HUES48 (cell line): ENCODE results near the gene ERN1.

Source experiments
- H3K27ac ChIP-seq: one replicate; pipeline ENCODE4 v1.7.0; 2013; ENCODE audit warnings: low read depth, low read length, inconsistent platforms
- H3K27me3 ChIP-seq: 2 replicates; pipeline ENCODE4 v1.6.1; 2013; ENCODE audit warnings: mild to moderate bottlenecking, low read length; ENCODE audit not compliant: control insufficient read depth, insufficient read depth
- H3K36me3 ChIP-seq: 2 replicates; pipeline ENCODE4 v1.6.1; 2013; ENCODE audit warnings: low read length; ENCODE audit not compliant: control insufficient read depth, insufficient read depth
- H3K4me1 ChIP-seq: 2 replicates; pipeline ENCODE4 v1.6.1; 2013; ENCODE audit warnings: mild to moderate bottlenecking, low read length; ENCODE audit not compliant: control insufficient read depth, insufficient read depth
- H3K4me3 ChIP-seq: 2 replicates; pipeline ENCODE4 v1.5.1; 2013; ENCODE audit warnings: mild to moderate bottlenecking, low read depth, low read length
- H3K9ac ChIP-seq: 2 replicates; pipeline ENCODE4 v1.6.1; 2013; ENCODE audit warnings: mild to moderate bottlenecking, low read depth, low read length, moderate library complexity
- H3K9me3 ChIP-seq: 2 replicates; pipeline ENCODE4 v1.6.1; 2013; ENCODE audit warnings: low read length; ENCODE audit not compliant: control insufficient read depth, insufficient read depth

The ERN1 gene

GRCh38 chr17:64038331-64039105 lies 91.4 kb downstream of the ERN1 start:
- Histone ChIP-seq H3K36me3 (no peaks in the 10 kb centered on the region), H3K4me1 (no peaks in the 10 kb centered on the region), H3K9me3 (no peaks in the 10 kb centered on the region), H3K27ac (no peak overlapping the region), H3K9ac (no peak overlapping the region), H3K4me3 (no peak overlapping the region), H3K27me3 (no peaks in the 10 kb centered on the region)

- no peak overlapping the region for H3K9ac ChIP-seq
- no peaks in the 10 kb centered on the region for H3K9me3 ChIP-seq
- H3K27ac ChIP-seq = no peak overlapping the region
- no peaks in the 10 kb centered on the region for H3K27me3 ChIP-seq
- H3K36me3 ChIP-seq = no peaks in the 10 kb centered on the region
- H3K4me1 ChIP-seq = no peaks in the 10 kb centered on the region
- H3K4me3 ChIP-seq = no peak overlapping the region
Measured at GRCh38 chr17:64037802-64038201, 92.1 kb downstream of the ERN1 start.

DNA sequence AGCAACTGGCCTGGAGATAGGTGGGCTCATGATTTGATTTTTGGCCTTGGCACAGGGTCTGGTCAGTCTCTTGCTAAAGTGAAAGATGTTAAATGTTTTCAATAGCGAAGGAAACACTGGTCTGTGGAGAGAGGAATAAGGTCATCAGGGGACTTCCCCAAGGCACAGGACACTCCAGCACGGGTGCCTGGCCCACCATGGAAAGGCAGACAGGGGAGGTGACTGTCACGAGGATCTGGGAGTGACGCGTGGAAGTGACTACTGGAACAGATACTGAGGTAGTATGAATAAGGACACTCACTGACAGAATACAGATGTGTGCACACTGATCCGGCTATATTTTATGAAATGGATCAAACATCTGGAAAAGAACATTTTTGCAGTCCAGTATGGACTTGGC lies 92.8 kb downstream of the ERN1 start:
- no peaks in the 10 kb centered on the region for H3K27me3 ChIP-seq
- no peaks in the 10 kb centered on the region for H3K4me1 ChIP-seq
- no peak overlapping the region for H3K4me3 ChIP-seq
- H3K9ac ChIP-seq = no peak overlapping the region
- H3K27ac ChIP-seq = no peak overlapping the region
- no peaks in the 10 kb centered on the region for H3K36me3 ChIP-seq
- no peaks in the 10 kb centered on the region for H3K9me3 ChIP-seq

DNA sequence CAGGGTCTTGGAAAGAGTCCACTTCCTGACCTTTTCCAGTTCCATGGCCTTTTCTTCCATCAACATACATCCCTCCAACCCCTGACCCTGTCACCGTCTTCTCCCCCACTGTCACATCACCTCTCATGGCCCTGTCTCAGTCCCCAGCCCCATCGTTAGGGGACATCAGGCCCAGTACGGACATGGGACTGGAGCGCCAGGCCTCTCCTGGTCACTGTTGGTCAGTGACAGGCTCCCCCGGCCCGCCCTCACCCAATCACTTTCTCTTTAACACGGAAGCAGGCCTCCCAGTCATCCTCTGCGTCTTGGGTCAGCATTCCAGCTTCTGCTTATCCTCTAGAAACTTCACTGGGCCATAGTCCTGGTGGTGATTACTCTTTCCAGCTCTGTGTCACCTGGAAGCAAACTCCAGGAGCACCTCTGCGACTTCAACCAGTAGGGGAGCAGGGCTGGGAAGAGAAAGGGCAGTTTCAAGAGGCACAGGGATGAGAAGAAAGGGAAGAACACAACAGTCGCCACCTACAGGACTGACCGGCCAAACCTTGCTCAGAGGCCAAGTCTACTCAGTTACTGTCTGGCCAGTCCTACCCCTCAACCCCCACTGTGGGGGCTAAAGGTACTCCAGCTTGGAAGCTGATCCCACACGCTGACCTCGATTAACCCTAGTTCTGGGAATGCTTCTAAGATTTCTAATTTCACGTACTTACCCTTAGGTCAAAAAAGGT lies 93.6 kb downstream of the ERN1 start:
- Histone ChIP-seq H3K9me3 (no peaks in the 10 kb centered on the region), H3K27ac (no peak overlapping the region), H3K36me3 (no peaks in the 10 kb centered on the region), H3K9ac (no peak overlapping the region), H3K4me1 (no peaks in the 10 kb centered on the region), H3K4me3 (no peak overlapping the region), H3K27me3 (no peaks in the 10 kb centered on the region)

DNA sequence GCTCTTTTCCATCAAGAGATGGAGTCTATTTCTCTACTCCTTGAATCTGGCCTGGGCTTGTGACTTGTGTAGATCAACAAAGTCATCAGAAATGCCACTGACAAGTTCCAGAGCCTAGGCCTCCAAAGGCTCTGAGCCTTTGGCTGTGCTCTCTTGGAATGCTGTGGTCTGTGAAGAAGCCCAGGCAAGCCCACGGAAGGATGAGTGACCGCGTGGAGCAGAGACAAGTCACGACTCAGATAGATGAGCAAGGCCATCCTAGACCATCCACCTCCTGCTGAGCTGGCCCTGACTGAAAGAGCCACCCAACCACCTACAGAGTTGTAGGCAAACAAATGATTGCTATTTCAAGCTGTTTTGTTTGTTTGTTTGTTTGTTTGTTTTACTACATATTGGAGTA lies 97.9 kb downstream of the ERN1 start:
- Histone ChIP-seq H3K4me1 (no peaks in the 10 kb centered on the region), H3K9ac (no peak overlapping the region), H3K27me3 (no peaks in the 10 kb centered on the region)

GRCh38 chr17:64028874-64029464 lies 101.0 kb downstream of the ERN1 start:
- H3K27ac ChIP-seq = no peak overlapping the region
- no peaks in the 10 kb centered on the region for H3K4me1 ChIP-seq
- no peak overlapping the region for H3K4me3 ChIP-seq
- H3K27me3 ChIP-seq = no peaks in the 10 kb centered on the region
- H3K9me3 ChIP-seq = no peaks in the 10 kb centered on the region
- H3K9ac ChIP-seq = no peak overlapping the region
- no peaks in the 10 kb centered on the region for H3K36me3 ChIP-seq

More for the DNA sequence above, 97.9 kb downstream of the ERN1 start:
- Histone ChIP-seq H3K27ac (no peak overlapping the region), H3K9me3 (no peaks in the 10 kb centered on the region), H3K36me3 (no peaks in the 10 kb centered on the region), H3K4me3 (no peak overlapping the region)

DNA sequence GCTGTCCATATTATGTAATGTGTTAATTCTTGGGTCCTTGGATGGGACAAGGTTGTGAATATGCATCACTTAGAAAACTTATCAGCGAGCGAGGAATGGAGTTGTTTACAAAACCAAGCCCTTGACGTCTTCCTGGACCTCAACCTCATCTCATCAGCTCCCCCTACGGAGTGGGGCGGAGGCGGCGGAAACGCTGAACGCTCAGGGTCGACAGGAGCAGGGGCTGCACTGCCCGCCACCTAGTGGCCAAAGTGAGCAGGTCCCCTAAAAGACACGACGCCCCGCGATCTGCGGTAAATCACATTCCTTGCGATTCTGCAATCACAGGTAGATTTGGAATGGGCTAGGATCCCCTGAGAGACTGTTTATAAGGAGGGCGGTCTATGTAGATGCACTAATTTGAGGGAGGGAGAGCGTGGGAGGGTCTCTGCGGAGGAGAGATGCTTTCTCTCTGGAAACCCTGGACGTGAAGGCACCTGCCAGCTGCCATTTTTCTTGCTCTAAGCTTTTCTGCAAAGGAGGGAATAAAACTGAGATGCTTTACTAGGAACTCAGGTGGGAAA lies 104.1 kb downstream of the ERN1 start:
- Histone ChIP-seq H3K9ac (no peak overlapping the region), H3K4me3 (peak overlapping the region; percentile 3; the same call in 1 of the 2 replicates), H3K27ac (no peak overlapping the region), H3K36me3 (no peaks in the 10 kb centered on the region), H3K9me3 (no peaks in the 10 kb centered on the region), H3K27me3 (no peaks in the 10 kb centered on the region), H3K4me1 (no peaks in the 10 kb centered on the region)

- H3K27ac ChIP-seq = no peak overlapping the region
- no peaks in the 10 kb centered on the region for H3K9me3 ChIP-seq
- H3K4me3 ChIP-seq = no peak overlapping the region
- no peak overlapping the region for H3K9ac ChIP-seq
- H3K27me3 ChIP-seq = no peaks in the 10 kb centered on the region
- H3K4me1 ChIP-seq = no peaks in the 10 kb centered on the region
- no peaks in the 10 kb centered on the region for H3K36me3 ChIP-seq
Measured at GRCh38 chr17:64024781-64025731, 104.9 kb downstream of the ERN1 start.

- Histone ChIP-seq H3K27ac (no peak overlapping the region), H3K4me3 (no peak overlapping the region), H3K27me3 (no peaks in the 10 kb centered on the region), H3K36me3 (no peaks in the 10 kb centered on the region), H3K4me1 (no peaks in the 10 kb centered on the region), H3K9ac (no peak overlapping the region), H3K9me3 (no peaks in the 10 kb centered on the region)
Measured at GRCh38 chr17:64024215-64024654, 105.7 kb downstream of the ERN1 start.

- no peaks in the 10 kb centered on the region for H3K4me1 ChIP-seq
- H3K27me3 ChIP-seq = no peaks in the 10 kb centered on the region
- no peak overlapping the region for H3K4me3 ChIP-seq
- no peak overlapping the region for H3K27ac ChIP-seq
- H3K9ac ChIP-seq = no peak overlapping the region
- H3K36me3 ChIP-seq = no peaks in the 10 kb centered on the region
- H3K9me3 ChIP-seq = no peaks in the 10 kb centered on the region
Measured at GRCh38 chr17:64022611-64023063, 107.3 kb downstream of the ERN1 start.
